Ascending aorta (tissue), 2 donors: ENCODE measurements around the gene HECA. TPM values are rescaled to one million over a fixed set of nuclear protein-coding genes. Genes with fewer than 3 reads are reported as not detected.

Experiments used
- DNase-seq, 2 donors: peaks; one replicate each; pipeline ENCODE4 v3.0.0-alpha.2; 2019; ENCODE audit warnings: low spot score in 2 of 2
- H3K27ac ChIP-seq, 2 donors: fragments of 200-600 bp; sonication (generic); one replicate each; pipeline ENCODE4 v1.5.1; 2016 to 2017; ENCODE audit warnings: mild to moderate bottlenecking in 1 of 2
- H3K27me3 ChIP-seq: fragments of 200-600 bp; sonication (generic); one replicate; pipeline ENCODE4 v1.5.1; 2017
- H3K36me3 ChIP-seq, 2 donors: fragments of 200-600 bp; sonication (generic); one replicate each; pipeline ENCODE4 v1.5.1; 2016
- H3K4me1 ChIP-seq, 2 donors: fragments of 200-600 bp; sonication (generic); one replicate each; pipeline ENCODE4 v1.5.1; 2016 to 2017; ENCODE audit warnings: mild to moderate bottlenecking in 1 of 2
- H3K4me3 ChIP-seq, 2 donors: fragments of 200-600 bp; sonication (generic); one replicate each; pipeline ENCODE4 v1.5.1; 2016 to 2017; ENCODE audit warnings: mild to moderate bottlenecking in 1 of 2
- H3K9me3 ChIP-seq, 2 donors: fragments of 200-600 bp; sonication (generic); one replicate each; pipeline ENCODE4 v1.5.1; 2016
- intact Hi-C: fragments of 100-400 bp; cut with DNase I; formaldehyde crosslinking; loops from one replicate; pipeline ENCODE4 v1.15.1; 2023
- total RNA-seq: library from RNA; depleted of rRNA; stranded (reverse); fragments of >200 nt; gene quantifications from one replicate; pipeline ENCODE4 v1.1.0, GENCODE V29; 2016
- TF ChIP-seq, protein P1 (sequence below), 3 experiments: fragments of 200-600 bp in 2 of 3; fragments of 450-650 bp in 1 of 3; sonication (generic) in 2 of 3; IDR thresholded peaks; one replicate each; pipeline ENCODE4 v1.5.1; 2016 to 2019; ENCODE audit warnings: antibody characterized with exemption in 3 of 3, mild to moderate bottlenecking in 1 of 3, moderate library complexity in 1 of 3

The HECA gene
- total RNA-seq, 1 donor from 2014 or later = 27.0 TPM

DNA sequence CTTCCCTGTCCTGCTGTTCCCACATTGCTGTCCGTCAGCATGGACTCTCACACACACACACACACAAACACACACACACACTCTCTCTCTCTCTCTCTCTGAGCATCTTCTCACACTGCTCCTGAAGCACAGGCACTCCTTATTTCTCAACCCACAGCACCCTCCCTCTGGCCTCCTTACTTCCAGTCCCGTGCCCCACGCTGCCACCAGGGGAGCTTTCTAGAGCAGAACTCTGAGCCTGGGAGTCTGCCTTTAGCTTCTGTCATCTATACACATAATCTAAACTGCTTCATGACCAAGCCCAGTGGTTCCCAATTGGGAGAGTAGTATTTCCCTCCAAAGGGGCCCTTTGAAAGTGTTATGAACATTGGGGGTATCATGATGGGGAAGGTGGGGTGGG is 29.1 kb downstream of the HECA start:
- Histone ChIP-seq H3K4me1 (peaks cover 0 to 6% of the 10 kb centered on the region in 2 donors), H3K4me3 (no peak overlapping the region), H3K27me3 (no peaks in the 10 kb centered on the region), H3K36me3 (peaks cover 14 to 20% of the 10 kb centered on the region in 2 donors), H3K27ac (no peak overlapping the region), H3K9me3 (no peaks in the 10 kb centered on the region)
- no peak for DNase-seq
- TF ChIP-seq, protein P1, sequence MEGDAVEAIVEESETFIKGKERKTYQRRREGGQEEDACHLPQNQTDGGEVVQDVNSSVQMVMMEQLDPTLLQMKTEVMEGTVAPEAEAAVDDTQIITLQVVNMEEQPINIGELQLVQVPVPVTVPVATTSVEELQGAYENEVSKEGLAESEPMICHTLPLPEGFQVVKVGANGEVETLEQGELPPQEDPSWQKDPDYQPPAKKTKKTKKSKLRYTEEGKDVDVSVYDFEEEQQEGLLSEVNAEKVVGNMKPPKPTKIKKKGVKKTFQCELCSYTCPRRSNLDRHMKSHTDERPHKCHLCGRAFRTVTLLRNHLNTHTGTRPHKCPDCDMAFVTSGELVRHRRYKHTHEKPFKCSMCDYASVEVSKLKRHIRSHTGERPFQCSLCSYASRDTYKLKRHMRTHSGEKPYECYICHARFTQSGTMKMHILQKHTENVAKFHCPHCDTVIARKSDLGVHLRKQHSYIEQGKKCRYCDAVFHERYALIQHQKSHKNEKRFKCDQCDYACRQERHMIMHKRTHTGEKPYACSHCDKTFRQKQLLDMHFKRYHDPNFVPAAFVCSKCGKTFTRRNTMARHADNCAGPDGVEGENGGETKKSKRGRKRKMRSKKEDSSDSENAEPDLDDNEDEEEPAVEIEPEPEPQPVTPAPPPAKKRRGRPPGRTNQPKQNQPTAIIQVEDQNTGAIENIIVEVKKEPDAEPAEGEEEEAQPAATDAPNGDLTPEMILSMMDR (IDR thresholded peaks at IDR 0.05) = no peak
- intact Hi-C loops = no loop called here

GRCh38 chr6:139165324-139165723 is 30.4 kb downstream of the HECA start:
- Histone ChIP-seq H3K27me3 (no peaks in the 10 kb centered on the region), H3K27ac (no peak overlapping the region), H3K4me3 (no peak overlapping the region), H3K36me3 (peaks cover 14 to 20% of the 10 kb centered on the region in 2 donors), H3K4me1 (no peaks in the 10 kb centered on the region), H3K9me3 (no peaks in the 10 kb centered on the region)
- TF ChIP-seq, protein P1 (IDR thresholded peaks at IDR 0.05) = no peak
- intact Hi-C loops = no loop called here
- no peak for DNase-seq

GRCh38 chr6:139166238-139166955 is 31.5 kb downstream of the HECA start:
- DNase-seq = no peak
- TF ChIP-seq, protein P1 (IDR thresholded peaks at IDR 0.05) = no peak
- Histone ChIP-seq H3K27ac (no peak overlapping the region), H3K27me3 (no peaks in the 10 kb centered on the region), H3K4me1 (no peaks in the 10 kb centered on the region), H3K36me3 (peaks cover 14 to 20% of the 10 kb centered on the region in 2 donors), H3K4me3 (no peak overlapping the region), H3K9me3 (no peaks in the 10 kb centered on the region)
- intact Hi-C loops = no loop called here

GRCh38 chr6:139166956-139167313 is 32.1 kb downstream of the HECA start:
- no peak for DNase-seq
- intact Hi-C loops = no loop called here
- H3K27ac ChIP-seq = no peak overlapping the region
- H3K4me1 ChIP-seq = no peaks in the 10 kb centered on the region
- TF ChIP-seq, protein P1 (IDR thresholded peaks at IDR 0.05) = no peak
- no peaks in the 10 kb centered on the region for H3K9me3 ChIP-seq
- H3K27me3 ChIP-seq = no peaks in the 10 kb centered on the region
- peaks cover 14 to 21% of the 10 kb centered on the region in 2 donors for H3K36me3 ChIP-seq
- H3K4me3 ChIP-seq = no peak overlapping the region

DNA sequence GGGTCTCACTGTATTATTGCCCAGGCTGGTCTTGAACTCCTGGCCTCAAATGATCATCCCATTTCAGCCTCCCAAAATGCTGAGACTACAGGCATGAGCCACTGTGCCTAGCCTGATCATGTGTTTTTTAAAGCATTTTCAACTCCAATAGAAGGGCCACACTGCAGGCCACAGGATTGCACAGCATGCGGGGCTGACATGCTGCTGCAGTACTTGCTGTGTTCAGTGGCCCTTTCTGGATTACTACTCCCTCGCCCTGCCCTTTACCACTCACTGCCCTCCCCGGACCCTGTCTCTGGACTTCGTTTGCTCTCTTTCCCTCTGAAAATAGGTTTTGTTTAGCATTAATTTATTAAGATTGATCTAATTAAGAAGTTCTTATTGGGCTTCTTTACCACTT is 37.3 kb downstream of the HECA start:
- H3K9me3 ChIP-seq = no peaks in the 10 kb centered on the region
- H3K27me3 ChIP-seq = no peaks in the 10 kb centered on the region
- H3K4me3 ChIP-seq = no peak overlapping the region
- intact Hi-C loops = no loop called here
- H3K4me1 ChIP-seq = no peaks in the 10 kb centered on the region
- DNase-seq = no peak
- peaks cover 17 to 42% of the 10 kb centered on the region in 2 donors for H3K36me3 ChIP-seq
- TF ChIP-seq, protein P1 (IDR thresholded peaks at IDR 0.05) = no peak
- H3K27ac ChIP-seq = no peak overlapping the region
